ENCODE data around the gene OR6C75. TPM values are rescaled to one million over a fixed set of nuclear protein-coding genes. Genes with fewer than 3 reads are reported as not detected.
"Not testable (repeated sequence)": the region's sequence is repeated elsewhere in the genome, so short reads cannot be mapped to it uniquely, and the experiment has no call there.

The OR6C75 gene
- total RNA-seq (2014; rRNA removed; shearing (Covaris generic)) (not detected in 2 replicates), polyA plus RNA-seq (2016; fragmentation: Nextera tagmentation; extraction: Ambion mirVana) (not detected in 2 replicates)

DNA sequence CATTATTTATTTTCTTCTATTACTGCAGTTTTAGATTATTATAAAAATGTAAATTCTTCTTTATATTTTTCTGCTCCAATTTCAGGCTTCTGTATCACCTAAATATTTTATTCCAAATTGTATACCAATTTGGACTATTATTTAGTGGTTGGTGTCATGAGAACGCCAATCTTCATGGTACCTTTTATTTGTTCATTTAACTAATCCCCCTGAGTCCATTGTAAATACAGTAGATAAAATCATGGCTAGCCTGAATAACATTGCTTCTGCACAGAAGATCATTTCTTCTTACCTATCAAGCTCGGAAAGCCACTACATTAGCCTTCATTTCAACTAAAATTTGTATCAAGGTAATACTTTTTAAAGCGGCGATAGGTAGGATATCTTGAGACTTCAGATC, at the start of gene OR6C75:
TSS of gene OR6C75 (plus strand) at position 301 of the 400 bp plus-strand sequence. CDS start 2,136 bp downstream, outside the sequence.
- Histone ChIP-seq H3K4me3 (no peak within 1 kb of the TSS), H3K9me3 (ENCODE audit: low read depth) (no peaks in the 10 kb centered on the region), H3K9me2 (ENCODE audit: insufficient read depth) (no peaks in the 10 kb centered on the region), H2AFZ (no peak within 1 kb of the TSS), H3K9ac (no peak within 1 kb of the TSS), H3K36me3 (ENCODE audit: low read depth) (no peaks in the 10 kb centered on the region), H3K27me3 (replicated peaks; ENCODE audit: insufficient read depth) (no peaks in the 10 kb centered on the region), H3F3A (ENCODE audit: insufficient read depth) (no peaks in the 10 kb centered on the region), H3K27ac (no peak within 1 kb of the TSS), H4K20me1 (ENCODE audit: insufficient read depth) (no peaks in the 10 kb centered on the region), H3K79me2 (ENCODE audit: insufficient read depth) (no peaks in the 10 kb centered on the region), H3K4me2 (ENCODE audit: unreplicated experiment) (no peak within 1 kb of the TSS), H3K4me1 (ENCODE audit: insufficient read depth) (no peaks in the 10 kb centered on the region)
- in situ Hi-C loops (cut with MboI), result no loop called here
- no peak for DNase-seq
- TF ChIP-seq EZH2 (IDR thresholded peaks at IDR 0.05; ENCODE audit: insufficient read depth, poor library complexity, severe bottlenecking), result no peak
- no peak for TF ChIP-seq EZH2phosphoT487 (IDR thresholded peaks at IDR 0.05; ENCODE audit: insufficient read depth, low read depth)
- WGBS, 2 experiments (ENCODE audit: low coverage in 1 of 2, low lambda C conversion rate in 2 of 2, missing lambda C conversion rate in 2 of 2), result 39 to 48% methylated on average over 4 of the region's 4 CpGs

- Histone ChIP-seq H3K27ac (no peak within 1 kb of the TSS), H3K9me2 (ENCODE audit: insufficient read depth) (no peaks in the 10 kb centered on the region), H3K4me3 (no peak within 1 kb of the TSS), H3K4me1 (ENCODE audit: insufficient read depth) (no peaks in the 10 kb centered on the region), H3K4me2 (ENCODE audit: unreplicated experiment) (no peak within 1 kb of the TSS), H3K79me2 (ENCODE audit: insufficient read depth) (no peaks in the 10 kb centered on the region), H3K36me3 (ENCODE audit: low read depth) (no peaks in the 10 kb centered on the region), H2AFZ (no peak within 1 kb of the TSS), H3K27me3 (replicated peaks; ENCODE audit: insufficient read depth) (no peaks in the 10 kb centered on the region), H4K20me1 (ENCODE audit: insufficient read depth) (no peaks in the 10 kb centered on the region), H3K9me3 (ENCODE audit: low read depth) (no peaks in the 10 kb centered on the region), H3F3A (ENCODE audit: insufficient read depth) (no peaks in the 10 kb centered on the region), H3K9ac (no peak within 1 kb of the TSS)
- in situ Hi-C loops (cut with MboI), result no loop called here
- WGBS, 2 experiments (ENCODE audit: low coverage in 1 of 2, low lambda C conversion rate in 2 of 2, missing lambda C conversion rate in 2 of 2), result 25 to 29% methylated on average over 2 of the region's 2 CpGs
- DNase-seq, result no peak
- TF ChIP-seq EZH2phosphoT487 (IDR thresholded peaks at IDR 0.05; ENCODE audit: insufficient read depth, low read depth) (no peak), EZH2 (IDR thresholded peaks at IDR 0.05; ENCODE audit: insufficient read depth, poor library complexity, severe bottlenecking) (no peak)
Measured at GRCh38 chr12:55314043-55314442, 48.7 kb upstream of the OR6C75 start, which contains the start of gene OR6C1. TSS of gene OR6C1 (plus strand) at chr12:55314343. CDS start at chr12:55320600, 6,257 bp downstream.

- no peak for DNase-seq
- no peaks in the 10 kb centered on the region for H4K20me1 ChIP-seq (ENCODE audit: insufficient read depth)
- H3K9ac ChIP-seq, result no peak overlapping the region
- no peaks in the 10 kb centered on the region for H3K9me3 ChIP-seq (ENCODE audit: low read depth)
- in situ Hi-C loops (cut with MboI), result no loop called here
- no peaks in the 10 kb centered on the region for H3K79me2 ChIP-seq (ENCODE audit: insufficient read depth)
- no peak overlapping the region for H2AFZ ChIP-seq
- TF ChIP-seq EZH2 (IDR thresholded peaks at IDR 0.05; ENCODE audit: insufficient read depth, poor library complexity, severe bottlenecking) (no peak), EZH2phosphoT487 (IDR thresholded peaks at IDR 0.05; ENCODE audit: insufficient read depth, low read depth) (no peak)
- H3K4me1 ChIP-seq (ENCODE audit: insufficient read depth), result no peaks in the 10 kb centered on the region
- no peak overlapping the region for H3K4me2 ChIP-seq (ENCODE audit: unreplicated experiment)
- no peaks in the 10 kb centered on the region for H3K36me3 ChIP-seq (ENCODE audit: low read depth)
- H3K27me3 ChIP-seq (replicated peaks; ENCODE audit: insufficient read depth), result no peaks in the 10 kb centered on the region
- WGBS, 2 experiments (ENCODE audit: low coverage in 1 of 2, low lambda C conversion rate in 2 of 2, missing lambda C conversion rate in 2 of 2), result 45 to 47% methylated on average over 4 of the region's 4 CpGs
- no peaks in the 10 kb centered on the region for H3K9me2 ChIP-seq (ENCODE audit: insufficient read depth)
- H3F3A ChIP-seq (ENCODE audit: insufficient read depth), result no peaks in the 10 kb centered on the region
- no peak overlapping the region for H3K4me3 ChIP-seq
- no peak overlapping the region for H3K27ac ChIP-seq
Measured at GRCh38 chr12:55320201-55320600, 42.6 kb upstream of the OR6C75 start.

- H3K9me2 ChIP-seq (ENCODE audit: insufficient read depth); DNase-seq; H3F3A ChIP-seq (ENCODE audit: insufficient read depth); H4K20me1 ChIP-seq (ENCODE audit: insufficient read depth); H3K4me3 ChIP-seq; in situ Hi-C loops (cut with MboI); H3K4me1 ChIP-seq (ENCODE audit: insufficient read depth); H3K27ac ChIP-seq; H3K27me3 ChIP-seq (replicated peaks; ENCODE audit: insufficient read depth); H2AFZ ChIP-seq; H3K4me2 ChIP-seq (ENCODE audit: unreplicated experiment); H3K9me3 ChIP-seq (ENCODE audit: low read depth); H3K79me2 ChIP-seq (ENCODE audit: insufficient read depth); H3K9ac ChIP-seq; H3K36me3 ChIP-seq (ENCODE audit: low read depth): not testable (repeated sequence)
- WGBS, 2 experiments (ENCODE audit: low coverage in 1 of 2, low lambda C conversion rate in 2 of 2, missing lambda C conversion rate in 2 of 2), result 64 to 71% methylated on average over 6 of the region's 6 CpGs
Measured at GRCh38 chr12:55325801-55326200, 37.0 kb upstream of the OR6C75 start.

- Histone ChIP-seq H3K4me1 (ENCODE audit: insufficient read depth) (no peaks in the 10 kb centered on the region), H4K20me1 (ENCODE audit: insufficient read depth) (no peaks in the 10 kb centered on the region), H3K4me2 (ENCODE audit: unreplicated experiment) (no peak within 1 kb of the TSS), H3K27me3 (replicated peaks; ENCODE audit: insufficient read depth) (no peaks in the 10 kb centered on the region), H3K9me2 (ENCODE audit: insufficient read depth) (no peaks in the 10 kb centered on the region), H3K79me2 (ENCODE audit: insufficient read depth) (no peaks in the 10 kb centered on the region), H3K4me3 (no peak within 1 kb of the TSS), H2AFZ (no peak within 1 kb of the TSS), H3K9me3 (ENCODE audit: low read depth) (no peaks in the 10 kb centered on the region), H3K36me3 (ENCODE audit: low read depth) (no peaks in the 10 kb centered on the region), H3K27ac (no peak within 1 kb of the TSS), H3F3A (ENCODE audit: insufficient read depth) (no peaks in the 10 kb centered on the region), H3K9ac (no peak within 1 kb of the TSS)
- 54 to 69% methylated on average over 1 of the region's 1 CpG for WGBS, 2 experiments (ENCODE audit: low coverage in 1 of 2, low lambda C conversion rate in 2 of 2, missing lambda C conversion rate in 2 of 2)
- in situ Hi-C loops (cut with MboI), result no loop called here
- TF ChIP-seq EZH2 (IDR thresholded peaks at IDR 0.05; ENCODE audit: insufficient read depth, poor library complexity, severe bottlenecking) (no peak), EZH2phosphoT487 (IDR thresholded peaks at IDR 0.05; ENCODE audit: insufficient read depth, low read depth) (no peak)
- no peak for DNase-seq
Measured at GRCh38 chr12:55330446-55330845, 32.3 kb upstream of the OR6C75 start, which contains the start of gene OR6C3. TSS of gene OR6C3 (plus strand) at chr12:55330746. CDS start at chr12:55331701, 955 bp downstream.

All from GM23248 (cell line).